Kidney glomerular epithelial cell (primary cell): ENCODE results near the gene RNF123.

Source experiments
- DNase-seq: peaks from one replicate; lab custom pipeline; 2025; lab: John Stamatoyannopoulos, UW

Gene RNF123

GRCh38 chr3:49750056-49750455 is 60.7 kb downstream of the RNF123 start:
- no peak for DNase-seq

- DNase-seq: no peak
These were observed 62.1 kb downstream of the RNF123 start for GRCh38 chr3:49751501-49751900.

GRCh38 chr3:49754536-49754935 is 65.2 kb downstream of the RNF123 start:
- no peak for DNase-seq

GRCh38 chr3:49756036-49756435 is 66.7 kb downstream of the RNF123 start:
- no peak for DNase-seq

GRCh38 chr3:49757197-49757596 is 67.8 kb downstream of the RNF123 start:
- DNase-seq: no peak

GRCh38 chr3:49759226-49759625 is 69.9 kb downstream of the RNF123 start:
- no peak for DNase-seq

GRCh38 chr3:49761661-49762060 is 72.3 kb downstream of the RNF123 start:
- no peak for DNase-seq

GRCh38 chr3:49763981-49764380 is 74.6 kb downstream of the RNF123 start:
- DNase-seq: no peak

GRCh38 chr3:49769286-49769915 is 80.0 kb downstream of the RNF123 start:
- DNase-seq: no peak

GRCh38 chr3:49769926-49770325 is 80.6 kb downstream of the RNF123 start:
- no peak for DNase-seq
